GM23338 (cell line): ENCODE measurements around the gene PLSCR2. TPM values are rescaled to one million over a fixed set of nuclear protein-coding genes. Genes with fewer than 3 reads are reported as not detected.

ENCODE experiments used
- ATAC-seq: fragments of 200-7000 bp; cut with Tn5 transposase; 3 replicates; pipeline ENCODE4 v1.9.1; 2020
- DNase-seq: peaks from one replicate; pipeline ENCODE4 v3.0.0-alpha.2; 2015; ENCODE audit warnings: low spot score
- H2AFZ ChIP-seq: fragments of 200-600 bp; sonication (generic); 2 replicates; pipeline ENCODE4 v1.8.0; 2016; ENCODE audit warnings: antibody characterized with exemption, mild to moderate bottlenecking, moderate library complexity
- H3F3A ChIP-seq: fragments of 200-600 bp; sonication (generic); replicated peaks from 2 replicates; pipeline ENCODE4 v1.8.0; 2017; ENCODE audit warnings: antibody characterized with exemption, mixed run types, low read depth
- H3K27ac ChIP-seq: fragments of 200-600 bp; sonication (generic); 2 replicates; pipeline ENCODE4 v1.6.1; 2016; ENCODE audit warnings: low read depth
- H3K27me3 ChIP-seq: fragments of 200-600 bp; sonication (generic); 2 replicates; pipeline ENCODE4 v1.8.0; 2016; ENCODE audit warnings: mild to moderate bottlenecking, mixed run types, moderate library complexity; ENCODE audit not compliant: insufficient read depth
- H3K36me3 ChIP-seq: fragments of 200-600 bp; sonication (generic); 2 replicates; pipeline ENCODE4 v1.8.0; 2016; ENCODE audit warnings: mild to moderate bottlenecking; ENCODE audit not compliant: insufficient read depth
- H3K4me1 ChIP-seq: fragments of 200-600 bp; sonication (generic); 2 replicates; pipeline ENCODE4 v1.8.0; 2016; ENCODE audit warnings: mild to moderate bottlenecking, moderate library complexity; ENCODE audit not compliant: insufficient read depth
- H3K4me2 ChIP-seq: fragments of 200-600 bp; sonication (generic); 2 replicates; pipeline ENCODE4 v1.7.1; 2017; ENCODE audit warnings: mixed run types
- H3K4me3 ChIP-seq: fragments of 200-600 bp; sonication (generic); 2 replicates; pipeline ENCODE4 v1.6.1; 2016; ENCODE audit warnings: mixed run types
- H3K79me2 ChIP-seq: fragments of 200-600 bp; sonication (generic); replicated peaks from 2 replicates; pipeline ENCODE4 v1.8.0; 2017; ENCODE audit warnings: mild to moderate bottlenecking; ENCODE audit not compliant: insufficient read depth
- H3K9me2 ChIP-seq: fragments of 200-600 bp; sonication (generic); 2 replicates; pipeline ENCODE4 v1.8.0; 2017; ENCODE audit not compliant: insufficient read depth
- H4K20me1 ChIP-seq: fragments of 200-600 bp; sonication (generic); replicated peaks from 2 replicates; pipeline ENCODE4 v1.8.0; 2017; ENCODE audit warnings: mild to moderate bottlenecking; ENCODE audit not compliant: insufficient read depth
- H3K27ac Mint-ChIP-seq: 2 replicates; pipeline ENCODE4 v1.8.0; 2020; ENCODE audit warnings: inconsistent platforms, mild to moderate bottlenecking, moderate library complexity, mixed read lengths
- H3K27me3 Mint-ChIP-seq: 3 replicates; pipeline ENCODE4 v1.8.0; 2022; ENCODE audit warnings: low read depth, mild to moderate bottlenecking, moderate library complexity, mixed read lengths, inconsistent platforms; ENCODE audit not compliant: insufficient read depth, poor library complexity
- H3K36me3 Mint-ChIP-seq: 3 replicates; pipeline ENCODE4 v1.8.0; 2021; ENCODE audit warnings: low read depth, mild to moderate bottlenecking, inconsistent platforms, moderate library complexity, mixed read lengths
- H3K4me1 Mint-ChIP-seq: 3 replicates; pipeline ENCODE4 v1.8.0; 2020; ENCODE audit warnings: mild to moderate bottlenecking, inconsistent platforms, mixed read lengths
- H3K4me3 Mint-ChIP-seq: 3 replicates; pipeline ENCODE4 v1.8.0; 2021; ENCODE audit warnings: moderate library complexity, mild to moderate bottlenecking, inconsistent platforms, mixed read lengths
- H3K9me3 Mint-ChIP-seq: 3 replicates; pipeline ENCODE4 v1.8.0; 2020; ENCODE audit warnings: moderate library complexity, mild to moderate bottlenecking, inconsistent platforms, mixed read lengths
- CREB1 ChIP-seq: fragments of 250-450 bp; sonication (Bioruptor Pico); IDR thresholded peaks from 2 replicates; pipeline ENCODE4 v1.5.0; 2020; ENCODE audit warnings: low read depth, mild to moderate bottlenecking, moderate library complexity
- EZH2 ChIP-seq: fragments of 200-600 bp; sonication (generic); IDR thresholded peaks from one replicate; pipeline ENCODE4 v1.8.0; 2017; ENCODE audit warnings: antibody characterized with exemption, mild to moderate bottlenecking, low read depth; ENCODE audit not compliant: unreplicated experiment
- NANOG ChIP-seq: IDR thresholded peaks from 2 replicates; pipeline ENCODE4 v1.6.1; 2016; ENCODE audit warnings: antibody characterized with exemption, borderline replicate concordance
- STAT1 ChIP-seq: IDR thresholded peaks from one replicate; pipeline ENCODE4 v1.6.1; 2016; ENCODE audit warnings: antibody characterized with exemption; ENCODE audit not compliant: unreplicated experiment
- ZNF462 ChIP-seq: fragments of 250-450 bp; sonication (Bioruptor Pico); IDR thresholded peaks from 2 replicates; pipeline ENCODE4 v1.5.0; 2020; ENCODE audit warnings: mild to moderate bottlenecking, moderate library complexity
- polyA plus RNA-seq: library from polyadenylated mRNA; unstranded; fragments of >200 nt; fragmentation: Nextera tagmentation; extraction: Ambion mirVana; gene quantifications from 2 replicates; pipeline ENCODE4 v1.2.1, GENCODE V29; 2016
- total RNA-seq: library from RNA; depleted of rRNA; stranded (reverse); fragments of >200 nt; shearing (Covaris generic); gene quantifications from 2 replicates; pipeline ENCODE4 v1.2.3, GENCODE V29; 2014
- TF ChIP-seq, protein P1 (sequence below): IDR thresholded peaks from one replicate; pipeline ENCODE4 v1.6.1; 2018; ENCODE audit warnings: antibody characterized with exemption; ENCODE audit not compliant: unreplicated experiment
- TF ChIP-seq, protein P2 (sequence below), 2 experiments: fragments of 200-600 bp in 1 of 2; sonication (generic) in 1 of 2; conservative IDR thresholded peaks; 2 replicates each; pipeline versions ENCODE4 v1.5.1 to v1.6.1; 2016 to 2017; ENCODE audit warnings: antibody characterized with exemption in 2 of 2, low read depth in 2 of 2, mild to moderate bottlenecking in 2 of 2, moderate library complexity in 1 of 2

The PLSCR2 gene
- total and polyA plus RNA-seq, 2 experiments from 2014 or later: 0.55 TPM; not detected in 1

- H3K27me3 Mint-ChIP-seq: peaks cover 2% of the 10 kb centered on the region
- Histone ChIP-seq H2AFZ (no peak overlapping the region), H3K4me1 (peaks cover 31% of the 10 kb centered on the region), H3K79me2 (no peaks in the 10 kb centered on the region), H3K27ac (no peak overlapping the region; the same call in 1 of the 2 replicates), H3K27me3 (no peaks in the 10 kb centered on the region), H3K4me2 (no peak overlapping the region), H3K36me3 (peaks cover 4% of the 10 kb centered on the region; the same call in 1 of the 2 replicates), H3K4me3 (no peak overlapping the region), H4K20me1 (no peaks in the 10 kb centered on the region), H3F3A (no peaks in the 10 kb centered on the region), H3K9me2 (peaks cover 15% of the 10 kb centered on the region)
- peaks cover 3% of the 10 kb centered on the region; the same call in 1 of the 3 replicates for H3K9me3 Mint-ChIP-seq
- H3K4me1 Mint-ChIP-seq: peaks cover 53% of the 10 kb centered on the region
- H3K36me3 Mint-ChIP-seq: peaks cover 7% of the 10 kb centered on the region; the same call in 1 of the 3 replicates
- H3K4me3 Mint-ChIP-seq: no peak overlapping the region
- H3K27ac Mint-ChIP-seq: no peak overlapping the region; the same call in none of the 2 replicates
- no peak for ATAC-seq
- no peak for TF ChIP-seq STAT1
- TF ChIP-seq EZH2: no peak
- TF ChIP-seq, protein P1, sequence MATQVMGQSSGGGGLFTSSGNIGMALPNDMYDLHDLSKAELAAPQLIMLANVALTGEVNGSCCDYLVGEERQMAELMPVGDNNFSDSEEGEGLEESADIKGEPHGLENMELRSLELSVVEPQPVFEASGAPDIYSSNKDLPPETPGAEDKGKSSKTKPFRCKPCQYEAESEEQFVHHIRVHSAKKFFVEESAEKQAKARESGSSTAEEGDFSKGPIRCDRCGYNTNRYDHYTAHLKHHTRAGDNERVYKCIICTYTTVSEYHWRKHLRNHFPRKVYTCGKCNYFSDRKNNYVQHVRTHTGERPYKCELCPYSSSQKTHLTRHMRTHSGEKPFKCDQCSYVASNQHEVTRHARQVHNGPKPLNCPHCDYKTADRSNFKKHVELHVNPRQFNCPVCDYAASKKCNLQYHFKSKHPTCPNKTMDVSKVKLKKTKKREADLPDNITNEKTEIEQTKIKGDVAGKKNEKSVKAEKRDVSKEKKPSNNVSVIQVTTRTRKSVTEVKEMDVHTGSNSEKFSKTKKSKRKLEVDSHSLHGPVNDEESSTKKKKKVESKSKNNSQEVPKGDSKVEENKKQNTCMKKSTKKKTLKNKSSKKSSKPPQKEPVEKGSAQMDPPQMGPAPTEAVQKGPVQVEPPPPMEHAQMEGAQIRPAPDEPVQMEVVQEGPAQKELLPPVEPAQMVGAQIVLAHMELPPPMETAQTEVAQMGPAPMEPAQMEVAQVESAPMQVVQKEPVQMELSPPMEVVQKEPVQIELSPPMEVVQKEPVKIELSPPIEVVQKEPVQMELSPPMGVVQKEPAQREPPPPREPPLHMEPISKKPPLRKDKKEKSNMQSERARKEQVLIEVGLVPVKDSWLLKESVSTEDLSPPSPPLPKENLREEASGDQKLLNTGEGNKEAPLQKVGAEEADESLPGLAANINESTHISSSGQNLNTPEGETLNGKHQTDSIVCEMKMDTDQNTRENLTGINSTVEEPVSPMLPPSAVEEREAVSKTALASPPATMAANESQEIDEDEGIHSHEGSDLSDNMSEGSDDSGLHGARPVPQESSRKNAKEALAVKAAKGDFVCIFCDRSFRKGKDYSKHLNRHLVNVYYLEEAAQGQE: no peak
- TF ChIP-seq CREB1 (CRISPR knock-in tag): no peak
- no peak for TF ChIP-seq ZNF462
- no peak for TF ChIP-seq NANOG
- TF ChIP-seq, protein P2, sequence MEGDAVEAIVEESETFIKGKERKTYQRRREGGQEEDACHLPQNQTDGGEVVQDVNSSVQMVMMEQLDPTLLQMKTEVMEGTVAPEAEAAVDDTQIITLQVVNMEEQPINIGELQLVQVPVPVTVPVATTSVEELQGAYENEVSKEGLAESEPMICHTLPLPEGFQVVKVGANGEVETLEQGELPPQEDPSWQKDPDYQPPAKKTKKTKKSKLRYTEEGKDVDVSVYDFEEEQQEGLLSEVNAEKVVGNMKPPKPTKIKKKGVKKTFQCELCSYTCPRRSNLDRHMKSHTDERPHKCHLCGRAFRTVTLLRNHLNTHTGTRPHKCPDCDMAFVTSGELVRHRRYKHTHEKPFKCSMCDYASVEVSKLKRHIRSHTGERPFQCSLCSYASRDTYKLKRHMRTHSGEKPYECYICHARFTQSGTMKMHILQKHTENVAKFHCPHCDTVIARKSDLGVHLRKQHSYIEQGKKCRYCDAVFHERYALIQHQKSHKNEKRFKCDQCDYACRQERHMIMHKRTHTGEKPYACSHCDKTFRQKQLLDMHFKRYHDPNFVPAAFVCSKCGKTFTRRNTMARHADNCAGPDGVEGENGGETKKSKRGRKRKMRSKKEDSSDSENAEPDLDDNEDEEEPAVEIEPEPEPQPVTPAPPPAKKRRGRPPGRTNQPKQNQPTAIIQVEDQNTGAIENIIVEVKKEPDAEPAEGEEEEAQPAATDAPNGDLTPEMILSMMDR (conservative IDR thresholded peaks at IDR 0.05; ENCODE audit: low read depth in 2 of 2): no peak
- no peak for DNase-seq
These were observed 38.2 kb upstream of the PLSCR2 start for GRCh38 chr3:146507331-146508120.
